HG03108 (cell line): Measurements from ENCODE around the gene PAGR1.
"Not testable (repeated sequence)": the region's sequence is repeated elsewhere in the genome, so short reads cannot be mapped to it uniquely, and the experiment has no call there.

Experiments
- ATAC-seq: cut with Tn5 transposase; IDR thresholded peaks from one replicate; pipeline ENCODE4 v1.9.1; 2021; ENCODE audit warnings: moderate library complexity; ENCODE audit not compliant: unreplicated experiment

PAGR1 gene

GRCh38 chr16:29815793-29816693 is at the start of gene PAGR1:
Gene PAGR1, plus strand, starts transcription at chr16:29816152. Its CDS starts 374 bp downstream, at chr16:29816526.
- ATAC-seq: peak; percentile 38

- no peak for ATAC-seq
Observed at GRCh38 chr16:29766571-29766970, 49.4 kb upstream of the PAGR1 start.

- ATAC-seq: no peak
Observed at GRCh38 chr16:29767062-29767461, 48.9 kb upstream of the PAGR1 start.

- ATAC-seq: no peak
Observed at GRCh38 chr16:29769507-29769906, 46.4 kb upstream of the PAGR1 start.

- ATAC-seq: no peak
Observed at GRCh38 chr16:29770250-29770929, 45.6 kb upstream of the PAGR1 start.

GRCh38 chr16:29772330-29772729 is 43.6 kb upstream of the PAGR1 start:
- ATAC-seq: not testable (repeated sequence)

- no peak for ATAC-seq
Observed at GRCh38 chr16:29774730-29775129, 41.2 kb upstream of the PAGR1 start.

- no peak for ATAC-seq
Observed at GRCh38 chr16:29775742-29776408, 40.1 kb upstream of the PAGR1 start.

- no peak for ATAC-seq
Observed at GRCh38 chr16:29777576-29778350, 38.2 kb upstream of the PAGR1 start, which contains the start of gene ZG16. Gene ZG16, plus strand, starts transcription at chr16:29778256. Its CDS starts 1,011 bp downstream, at chr16:29779267.

- no peak for ATAC-seq
Observed at GRCh38 chr16:29779474-29779873, 36.5 kb upstream of the PAGR1 start.

GRCh38 chr16:29783094-29783953 is 32.6 kb upstream of the PAGR1 start:
- ATAC-seq: not testable (repeated sequence)

- no peak for ATAC-seq
Observed at GRCh38 chr16:29784157-29784556, 31.8 kb upstream of the PAGR1 start.

GRCh38 chr16:29784901-29785500 is 31.0 kb upstream of the PAGR1 start:
- no peak for ATAC-seq

- not testable (repeated sequence) for ATAC-seq
Observed at GRCh38 chr16:29787155-29787554, 28.8 kb upstream of the PAGR1 start.

- no peak for ATAC-seq
Observed at GRCh38 chr16:29789775-29790182, 26.2 kb upstream of the PAGR1 start.

- peak; percentile 90 for ATAC-seq
Observed at GRCh38 chr16:29790183-29790948, 25.6 kb upstream of the PAGR1 start, which contains the start of gene KIF22. Gene KIF22, plus strand, starts transcription at chr16:29790751. Its CDS starts 9 bp downstream, at chr16:29790760.

GRCh38 chr16:29790949-29791844 is 24.8 kb upstream of the PAGR1 start:
- ATAC-seq: no peak
